Retinal pigment epithelial cell (primary cell): ENCODE data around the gene MICOS13.

Experiments
- DNase-seq: peaks from one replicate; pipeline ENCODE4 v3.0.0-alpha.2; 2010; ENCODE audit warnings: low read depth
- H3K4me3 ChIP-seq: 2 replicates; pipeline ENCODE4 v1.5.1; 2011; ENCODE audit warnings: mild to moderate bottlenecking, low read length, control low read depth, moderate library complexity
- CTCF ChIP-seq: conservative IDR thresholded peaks from 2 replicates; pipeline ENCODE4 v1.5.1; 2011; ENCODE audit warnings: low read depth, low read length, control low read depth, inconsistent platforms

The MICOS13 gene

GRCh38 chr19:5698635-5699422, 18.5 kb upstream of the MICOS13 start:
- TF ChIP-seq CTCF, result no peak
- H3K4me3 ChIP-seq, result no peak overlapping the region
- DNase-seq, result no peak

- H3K4me3 ChIP-seq, result no peak overlapping the region
- no peak for DNase-seq
- no peak for TF ChIP-seq CTCF
Observed at GRCh38 chr19:5697890-5698634, 17.7 kb upstream of the MICOS13 start.

- no peak overlapping the region for H3K4me3 ChIP-seq
- no peak for TF ChIP-seq CTCF
- DNase-seq, result no peak
Observed at GRCh38 chr19:5697022-5697889, 16.9 kb upstream of the MICOS13 start.

GRCh38 chr19:5696196-5697021, 16.1 kb upstream of the MICOS13 start:
- TF ChIP-seq CTCF, result no peak
- no peak for DNase-seq
- H3K4me3 ChIP-seq, result no peak overlapping the region

- TF ChIP-seq CTCF, result no peak
- DNase-seq, result no peak
- no peak overlapping the region for H3K4me3 ChIP-seq
Observed at GRCh38 chr19:5695649-5696195, 15.4 kb upstream of the MICOS13 start.
